GM12875 (cell line): ENCODE results near the gene ZBTB1.

Experiments
- H3K4me3 ChIP-seq: one replicate; pipeline ENCODE4 v1.5.1; 2011; ENCODE audit warnings: low read depth, low read length, control low read depth
- CTCF ChIP-seq: IDR thresholded peaks from 2 replicates; pipeline ENCODE4 v1.5.1; 2011; ENCODE audit warnings: low read depth, mild to moderate bottlenecking, control low read depth, inconsistent platforms, low read length, moderate library complexity, borderline replicate concordance; ENCODE audit not compliant: insufficient read depth

The ZBTB1 gene

GRCh38 chr14:64475585-64476273 is 28.8 kb upstream of the ZBTB1 start:
- no peak overlapping the region for H3K4me3 ChIP-seq
- TF ChIP-seq CTCF = no peak

- TF ChIP-seq CTCF = no peak
- no peak overlapping the region for H3K4me3 ChIP-seq
Measured at GRCh38 chr14:64476438-64476837, 28.1 kb upstream of the ZBTB1 start.

GRCh38 chr14:64478634-64479250 is 25.8 kb upstream of the ZBTB1 start:
- H3K4me3 ChIP-seq = no peak overlapping the region
- TF ChIP-seq CTCF = no peak

GRCh38 chr14:64488590-64489099 is 15.9 kb upstream of the ZBTB1 start:
- no peak for TF ChIP-seq CTCF
- no peak overlapping the region for H3K4me3 ChIP-seq

- TF ChIP-seq CTCF = no peak
- no peak overlapping the region for H3K4me3 ChIP-seq
Measured at GRCh38 chr14:64491637-64492036, 12.9 kb upstream of the ZBTB1 start.

GRCh38 chr14:64493455-64493854 is 11.1 kb upstream of the ZBTB1 start:
- no peak for TF ChIP-seq CTCF

GRCh38 chr14:64495252-64495651 is 9.3 kb upstream of the ZBTB1 start:
- H3K4me3 ChIP-seq = no peak overlapping the region
- TF ChIP-seq CTCF = no peak

More at GRCh38 chr14:64493455-64493854, 11.1 kb upstream of the ZBTB1 start:
- H3K4me3 ChIP-seq = no peak overlapping the region
